K562 (cell line): ENCODE results near the gene MAGI3. TPM values are rescaled to one million over a fixed set of nuclear protein-coding genes. Genes with fewer than 3 reads are reported as not detected.

ENCODE experiments used
- ATAC-seq: fragments of 200-7000 bp; cut with Tn5 transposase; 3 replicates; pipeline ENCODE4 v1.9.1; 2020; ENCODE audit warnings: moderate library complexity
- BruUV-seq: library from RNA; stranded (reverse); fragments of 400-500 nt; replicated peaks from 2 replicates; lab custom pipeline; 2021; lab: Mats Ljungman, UMichigan
- CTCF ChIA-PET: fragments of 300-600 bp; formaldehyde crosslinking; extraction: SDS; loops from one replicate; lab custom pipeline; 2021; ENCODE audit warnings: low intra/inter-chr PET ratio; lab: Yijun Ruan, JAX
- POLR2A ChIA-PET: fragments of 300-600, 350-650 bp; sonication (Branson Sonifier 250); formaldehyde crosslinking; extraction: SDS; loops from one replicate; lab custom pipeline; 2021; ENCODE audit warnings: antibody characterized with exemption, inconsistent platforms; lab: Yijun Ruan, JAX
- DNase-seq, 4 experiments: peaks; one replicate each; pipeline versions ENCODE4 v3.0.0 to v3.0.0-alpha.2; 2011 to 2018; ENCODE audit warnings: low spot score in 3 of 4, mixed read lengths in 3 of 4; ENCODE audit errors: extremely low read depth in 1 of 4
- FAIRE-seq: peaks from 2 replicates; lab custom pipeline; 2011; peaks lifted over from hg19 to GRCh38; lab: Jason Lieb, UNC
- H2AFZ ChIP-seq: 2 replicates; pipeline ENCODE4 v1.6.0; 2011; ENCODE audit warnings: low read depth, low read length, control low read depth, inconsistent platforms
- H3K27ac ChIP-seq: fragments of 200-600 bp; 3 replicates; pipeline ENCODE4 v1.8.0; 2011; ENCODE audit warnings: low read depth, mild to moderate bottlenecking, control low read depth, inconsistent platforms, low read length, moderate library complexity, mixed read lengths; ENCODE audit errors: extremely low read depth
- H3K27me3 ChIP-seq, 2 experiments: fragments of 300-600 bp in 1 of 2; 2 replicates in 1 of 2; 3 replicates in 1 of 2; pipeline versions ENCODE4 v1.6.0 to v1.8.0; 2011; ENCODE audit warnings: inconsistent platforms in 2 of 2, low read length in 2 of 2, mild to moderate bottlenecking in 1 of 2, mixed read lengths in 1 of 2, moderate library complexity in 1 of 2; ENCODE audit not compliant: control insufficient read depth in 2 of 2, insufficient read depth in 2 of 2
- H3K36me3 ChIP-seq: fragments of 300-600 bp; 3 replicates; pipeline ENCODE4 v1.8.0; 2011; ENCODE audit warnings: mild to moderate bottlenecking, low read length, inconsistent platforms; ENCODE audit not compliant: control insufficient read depth, insufficient read depth
- H3K4me1 ChIP-seq, 2 experiments: fragments of 200-600 bp in 1 of 2; replicated peaks in 1 of 2; 2 replicates in 1 of 2; 3 replicates in 1 of 2; pipeline versions ENCODE4 v1.5.1 to v1.8.0; 2011; ENCODE audit warnings: inconsistent platforms in 2 of 2, low read length in 2 of 2, mild to moderate bottlenecking in 1 of 2, mixed read lengths in 1 of 2, moderate library complexity in 1 of 2; ENCODE audit not compliant: control insufficient read depth in 2 of 2, insufficient read depth in 2 of 2
- H3K4me2 ChIP-seq: 2 replicates; pipeline ENCODE4 v1.6.1; 2011; ENCODE audit warnings: low read length, control low read depth, inconsistent platforms, mixed read lengths; ENCODE audit not compliant: insufficient read depth
- H3K4me3 ChIP-seq: fragments of 200-600 bp; sonication (generic), shearing (Covaris generic); 2 replicates; pipeline ENCODE4 v1.5.1; 2016; ENCODE audit warnings: control low read depth, inconsistent platforms
- H3K79me2 ChIP-seq: fragments of 200-600 bp; 3 replicates; pipeline ENCODE4 v1.8.0; 2011; ENCODE audit warnings: low read length, inconsistent platforms; ENCODE audit not compliant: control insufficient read depth, insufficient read depth
- H3K9ac ChIP-seq, 2 experiments: 2 replicates each; pipeline versions ENCODE4 v1.6.0 to v1.6.1; 2011; ENCODE audit warnings: low read depth in 2 of 2, low read length in 2 of 2, control low read depth in 1 of 2, inconsistent platforms in 1 of 2, mild to moderate bottlenecking in 1 of 2, mixed read lengths in 1 of 2; ENCODE audit not compliant: insufficient read depth in 1 of 2
- H3K9me1 ChIP-seq: one replicate; pipeline ENCODE4 v1.6.0; 2011; ENCODE audit warnings: inconsistent platforms, mild to moderate bottlenecking, low read length, moderate library complexity; ENCODE audit not compliant: control insufficient read depth, insufficient read depth
- H3K9me3 ChIP-seq: replicated peaks from 2 replicates; pipeline ENCODE4 v1.5.1; 2011; ENCODE audit warnings: low read depth, low read length, inconsistent platforms; ENCODE audit not compliant: control insufficient read depth, insufficient read depth
- H4K20me1 ChIP-seq: replicated peaks from 2 replicates; pipeline ENCODE4 v1.6.1; 2011; ENCODE audit warnings: low read length, inconsistent platforms, mixed read lengths; ENCODE audit not compliant: control insufficient read depth, insufficient read depth
- BCOR ChIP-seq: fragments of 450-650 bp; IDR thresholded peaks from 2 replicates; pipeline ENCODE4 v1.6.1; 2016
- NR4A1 ChIP-seq, 2 experiments: fragments of 250-450 bp in 1 of 2; fragments of 450-650 bp in 1 of 2; sonication (Bioruptor Pico) in 1 of 2; IDR thresholded peaks; 2 replicates each; pipeline versions ENCODE4 v1.4.0 to v1.6.1; 2016 to 2020; ENCODE audit warnings: mild to moderate bottlenecking in 2 of 2, missing compliant biosample characterization in 1 of 2, missing genetic modification characterization in 1 of 2, moderate library complexity in 1 of 2
- PHB2 ChIP-seq: fragments of 450-650 bp; IDR thresholded peaks from 2 replicates; pipeline ENCODE4 v1.6.1; 2017; ENCODE audit warnings: low read depth
- PML ChIP-seq: IDR thresholded peaks from 2 replicates; pipeline ENCODE4 v1.6.1; 2012; ENCODE audit warnings: low read length, inconsistent platforms
- RBM25 ChIP-seq: fragments of 200-400 bp; formaldehyde crosslinking; IDR thresholded peaks from 2 replicates; pipeline ENCODE4 v1.6.1; 2018; ENCODE audit warnings: low read length, low read depth, moderate library complexity; ENCODE audit not compliant: severe bottlenecking
- SAFB ChIP-seq: fragments of 200-400 bp; formaldehyde crosslinking; IDR thresholded peaks from 2 replicates; pipeline ENCODE4 v1.6.1; 2017; ENCODE audit warnings: low read depth, low read length, borderline replicate concordance
- SMAD4 ChIP-seq: fragments of 250-450 bp; sonication (Bioruptor Pico); conservative IDR thresholded peaks from 2 replicates; pipeline ENCODE4 v1.8.0; 2021; ENCODE audit warnings: inconsistent platforms, mild to moderate bottlenecking, moderate library complexity
- TAL1 ChIP-seq: fragments of 450-650 bp; IDR thresholded peaks from 2 replicates; pipeline ENCODE4 v1.6.1; 2016; ENCODE audit warnings: mild to moderate bottlenecking
- ZNF592 ChIP-seq: fragments of 450-650 bp; IDR thresholded peaks from 2 replicates; pipeline ENCODE4 v1.6.1; 2017; ENCODE audit warnings: antibody characterized with exemption, mild to moderate bottlenecking
- WGBS: fragments of 100-300 bp; shearing (Covaris generic); methylation state at CpG from one replicate; pipeline ENCODE4 v1.1.6; 2016; ENCODE audit warnings: low coverage, mixed read lengths; ENCODE audit not compliant: insufficient coverage; ENCODE audit errors: missing lambda C conversion rate; 5-methylcytosine and 5-hydroxymethylcytosine counted together
- in situ Hi-C: fragments of 300-500 bp; cut with MboI; formaldehyde crosslinking; loops from 4 replicates; pipeline ENCODE4 v1.15.0; 2018; ENCODE audit warnings: inconsistent platforms, mixed read lengths
- intact Hi-C: fragments of 100-400 bp; cut with micrococcal nuclease; formaldehyde crosslinking; loops from 2 replicates; pipeline ENCODE4 v1.14.2; 2022
- polyA plus RNA-seq, 8 experiments: library from polyadenylated mRNA; depleted of rRNA in 4 of 8; stranded (reverse) in 5 of 8; unstranded in 3 of 8; fragments of >200 nt; fragmentation: Nextera tagmentation in 2 of 8; fragmentation: Illumina TruSeq in 1 of 8; extraction: Ambion mirVana in 2 of 8; extraction: Trizol in 1 of 8; gene quantifications; 2 replicates each; pipeline versions ENCODE4 v1.2.1 to v1.2.3, GENCODE V29; 2011 to 2014; ENCODE audit warnings: inconsistent platforms in 1 of 8, missing spikeins in 1 of 8
- total RNA-seq, 7 experiments: library from RNA; depleted of rRNA in 6 of 7; stranded (reverse); fragments of >200 nt in 6 of 7; fragmentation: Illumina TruSeq in 2 of 7; extraction: Trizol in 2 of 7; gene quantifications; 2 replicates each; pipeline versions ENCODE4 v1.2.1 to v1.2.3, GENCODE V29; 2011 to 2021; ENCODE audit warnings: low replicate concordance in 1 of 7

Gene MAGI3
- total and polyA plus RNA-seq, 9 of the 15 experiments (the other 6 are each of a cell fraction or from before 2014, with no cell fraction given), result 1.0 to 8.6 (median 5.5) TPM

GRCh38 chr1:113363935-113364334 is 26.4 kb upstream of the MAGI3 start:
- no peak overlapping the region for H3K4me2 ChIP-seq
- H3K4me1 ChIP-seq, result no peaks in the 10 kb centered on the region
- TF ChIP-seq RBM25 (no peak), TAL1 (no peak), SMAD4 (CRISPR knock-in tag) (no peak), SAFB (no peak), NR4A1 (CRISPR knock-in tag; IDR thresholded peaks at IDR 0.05) (no peak), NR4A1 (tag; IDR thresholded peaks at IDR 0.05) (no peak)
- 7% methylated on average over 3 of the region's 3 CpGs for WGBS
- no peaks in the 10 kb centered on the region for H3K9me3 ChIP-seq
- CTCF ChIA-PET, result no interaction called here
- H3K79me2 ChIP-seq, result no peaks in the 10 kb centered on the region
- POLR2A ChIA-PET, result no interaction called here
- FAIRE-seq (no peak), ATAC-seq (no peak), DNase-seq (no peak)
- no peak overlapping the region for H3K27ac ChIP-seq
- H3K9me1 ChIP-seq, result no peaks in the 10 kb centered on the region
- intact Hi-C loops (no loop called here), in situ Hi-C loops (no loop called here)
- no peak overlapping the region for H3K9ac ChIP-seq
- no peaks in the 10 kb centered on the region for H3K36me3 ChIP-seq
- H2AFZ ChIP-seq, result no peak overlapping the region
- no peak overlapping the region for H3K4me3 ChIP-seq
- H3K27me3 ChIP-seq, result no peaks in the 10 kb centered on the region
- H4K20me1 ChIP-seq, result no peaks in the 10 kb centered on the region
- no TSS peak for BruUV-seq

- no peak overlapping the region for H3K4me2 ChIP-seq
- no TSS peak for BruUV-seq
- ATAC-seq (no peak), FAIRE-seq (no peak), DNase-seq (no peak)
- H3K36me3 ChIP-seq, result no peaks in the 10 kb centered on the region
- no peaks in the 10 kb centered on the region for H3K9me3 ChIP-seq
- no peaks in the 10 kb centered on the region for H3K9me1 ChIP-seq
- no peaks in the 10 kb centered on the region for H4K20me1 ChIP-seq
- intact Hi-C loops, result no loop called here
- ChIA-PET CTCF (no interaction called here), POLR2A (no interaction called here)
- no peaks in the 10 kb centered on the region for H3K4me1 ChIP-seq
- in situ Hi-C loops, result no loop called here
- no peaks in the 10 kb centered on the region for H3K79me2 ChIP-seq
- H3K27me3 ChIP-seq, result no peaks in the 10 kb centered on the region
- H2AFZ ChIP-seq, result no peak overlapping the region
- H3K4me3 ChIP-seq, result no peak overlapping the region
- H3K27ac ChIP-seq, result no peak overlapping the region
- TF ChIP-seq BCOR (no peak), PML (no peak), PHB2 (no peak), ZNF592 (no peak)
- no peak overlapping the region for H3K9ac ChIP-seq
These were observed 21.3 kb upstream of the MAGI3 start for GRCh38 chr1:113369040-113369439.
